SK-N-MC (cell line): Measurements from ENCODE around the gene MPI.

Experiments
- EZH2 ChIP-seq: fragments of 200-600 bp; sonication (generic); IDR thresholded peaks from one replicate; pipeline ENCODE4 v1.6.1; 2017; ENCODE audit warnings: antibody characterized with exemption
- FOXP2 ChIP-seq: optimal IDR thresholded peaks from 2 replicates; pipeline ENCODE3; 2011; ENCODE audit warnings: mild to moderate bottlenecking, moderate library complexity; ENCODE audit not compliant: insufficient read depth; ENCODE audit errors: extremely low read length, control extremely low read depth
- POLR2AphosphoS5 ChIP-seq: IDR thresholded peaks from 2 replicates; pipeline ENCODE4 v1.6.1; 2012; ENCODE audit warnings: mild to moderate bottlenecking, low read depth, low read length, borderline replicate concordance

GRCh38 chr15:74913041-74913440 is 23.2 kb downstream of the MPI start:
- TF ChIP-seq POLR2AphosphoS5, result no peak
- no peak for TF ChIP-seq EZH2
- no peak for TF ChIP-seq FOXP2
